DND-41 (cell line): ENCODE data around the gene LRRC74B.

Experiments
- ATAC-seq: fragments of 200-7000 bp; cut with Tn5 transposase; 3 replicates; pipeline ENCODE4 v1.9.1; 2021; ENCODE audit warnings: low read depth; ENCODE audit not compliant: insufficient read depth
- DNase-seq: peaks from one replicate; pipeline ENCODE4 v3.0.0-alpha.2; 2020
- H2AFZ ChIP-seq: 2 replicates; pipeline ENCODE4 v1.6.0; 2012; ENCODE audit warnings: low read depth, low read length
- H3K27ac ChIP-seq: 2 replicates; pipeline ENCODE4 v1.5.1; 2012; ENCODE audit warnings: low read length, inconsistent platforms
- H3K27me3 ChIP-seq: fragments of 200-600 bp; sonication (generic); 2 replicates; pipeline ENCODE4 v1.6.0; 2012; ENCODE audit warnings: low read length, mild to moderate bottlenecking, inconsistent platforms; ENCODE audit not compliant: insufficient read depth, poor library complexity
- H3K36me3 ChIP-seq: 2 replicates; pipeline ENCODE4 v1.5.1; 2012; ENCODE audit warnings: low read length, inconsistent platforms; ENCODE audit not compliant: insufficient read depth
- H3K4me1 ChIP-seq: 2 replicates; pipeline ENCODE4 v1.5.1; 2012; ENCODE audit warnings: mild to moderate bottlenecking, low read length; ENCODE audit not compliant: insufficient read depth
- H3K4me2 ChIP-seq: 2 replicates; pipeline ENCODE4 v1.6.0; 2012; ENCODE audit warnings: mild to moderate bottlenecking, moderate library complexity, low read length, inconsistent platforms; ENCODE audit not compliant: insufficient read depth
- H3K4me3 ChIP-seq, 2 experiments: fragments of 200-600 bp in 1 of 2; shearing (Covaris generic) in 1 of 2; 2 replicates each; pipeline ENCODE4 v1.5.1; 2012 to 2016; ENCODE audit warnings: inconsistent platforms in 2 of 2, low read length in 2 of 2, mild to moderate bottlenecking in 2 of 2, low read depth in 1 of 2, moderate library complexity in 1 of 2
- H3K79me2 ChIP-seq: 2 replicates; pipeline ENCODE4 v1.6.0; 2012; ENCODE audit warnings: low read length, inconsistent platforms; ENCODE audit not compliant: insufficient read depth
- H3K9ac ChIP-seq: 2 replicates; pipeline ENCODE4 v1.6.0; 2012; ENCODE audit warnings: low read depth, mild to moderate bottlenecking, inconsistent platforms, low read length, moderate library complexity
- H3K9me3 ChIP-seq: 2 replicates; pipeline ENCODE4 v1.5.1; 2012; ENCODE audit warnings: low read length, moderate library complexity, mild to moderate bottlenecking, inconsistent platforms; ENCODE audit not compliant: insufficient read depth, severe bottlenecking
- H4K20me1 ChIP-seq: 2 replicates; pipeline ENCODE4 v1.6.0; 2012; ENCODE audit warnings: low read length; ENCODE audit not compliant: insufficient read depth
- CTCF ChIP-seq: IDR thresholded peaks from 2 replicates; pipeline ENCODE4 v1.5.1; 2012; ENCODE audit warnings: borderline replicate concordance, low read length, moderate library complexity, mild to moderate bottlenecking; ENCODE audit not compliant: poor library complexity, severe bottlenecking; ENCODE audit errors: extremely low read depth
- EZH2 ChIP-seq: IDR thresholded peaks from 3 replicates; pipeline ENCODE4 v1.6.1; 2012; ENCODE audit warnings: borderline replicate concordance, low read depth, mild to moderate bottlenecking, moderate library complexity, low read length, inconsistent platforms; ENCODE audit not compliant: severe bottlenecking

LRRC74B gene

GRCh38 chr22:21026783-21027692, 18.7 kb upstream of the LRRC74B start:
- no peak overlapping the region for H3K27ac ChIP-seq
- ATAC-seq: no peak
- DNase-seq: no peak
- no peak for TF ChIP-seq EZH2
- TF ChIP-seq CTCF: no peak
- H4K20me1 ChIP-seq: 0 out of 2 replicates have a peak, but pooled peaks cover 3% of the 10 kb centered on the region
- H3K4me2 ChIP-seq: no peak overlapping the region
- no peaks in the 10 kb centered on the region for H3K27me3 ChIP-seq
- no peaks in the 10 kb centered on the region for H3K9me3 ChIP-seq
- peaks cover 10% of the 10 kb centered on the region for H3K4me1 ChIP-seq
- H2AFZ ChIP-seq: no peak overlapping the region
- no peaks in the 10 kb centered on the region for H3K79me2 ChIP-seq
- H3K4me3 ChIP-seq: no peak overlapping the region
- no peaks in the 10 kb centered on the region for H3K36me3 ChIP-seq
- H3K9ac ChIP-seq: no peak overlapping the region

GRCh38 chr22:21028277-21029251, 17.2 kb upstream of the LRRC74B start:
- Histone ChIP-seq H3K4me3 (no peak overlapping the region), H3K27me3 (no peaks in the 10 kb centered on the region), H2AFZ (no peak overlapping the region), H3K4me2 (no peak overlapping the region), H4K20me1 (0 out of 2 replicates have a peak, but pooled peaks cover 3% of the 10 kb centered on the region), H3K27ac (no peak overlapping the region), H3K9ac (no peak overlapping the region), H3K9me3 (no peaks in the 10 kb centered on the region), H3K79me2 (no peaks in the 10 kb centered on the region), H3K36me3 (no peaks in the 10 kb centered on the region), H3K4me1 (peaks cover 10% of the 10 kb centered on the region)
- no peak for DNase-seq
- TF ChIP-seq CTCF: no peak
- TF ChIP-seq EZH2: no peak
- ATAC-seq: no peak

GRCh38 chr22:21029486-21030025, 16.2 kb upstream of the LRRC74B start:
- Histone ChIP-seq H3K27me3 (no peaks in the 10 kb centered on the region), H3K27ac (no peak overlapping the region), H3K9ac (no peak overlapping the region), H3K4me2 (no peak overlapping the region), H3K4me1 (peaks cover 10% of the 10 kb centered on the region), H3K79me2 (no peaks in the 10 kb centered on the region), H3K4me3 (no peak overlapping the region), H2AFZ (no peak overlapping the region), H3K36me3 (no peaks in the 10 kb centered on the region), H3K9me3 (no peaks in the 10 kb centered on the region), H4K20me1 (0 out of 2 replicates have a peak, but pooled peaks cover 3% of the 10 kb centered on the region)
- TF ChIP-seq CTCF (no peak), EZH2 (no peak)
- DNase-seq: no peak
- ATAC-seq: no peak
